Vagina (tissue), 2 donors: ENCODE measurements around the gene CDH6. TPM values are rescaled to one million over a fixed set of nuclear protein-coding genes. Genes with fewer than 3 reads are reported as not detected.
A peak's percentile ranks its signal among the peaks of the same experiment; 100 is the strongest.

Experiments used
- DNase-seq, 2 donors: peaks; one replicate each; pipeline ENCODE4 v3.0.0-alpha.2; 2017; ENCODE audit errors: extremely low spot score in 2 of 2
- H3K27ac ChIP-seq: fragments of 200-600 bp; sonication (generic); one replicate; pipeline ENCODE4 v1.5.1; 2019
- H3K27me3 ChIP-seq: fragments of 200-600 bp; sonication (generic); one replicate; pipeline ENCODE4 v1.5.1; 2019
- H3K36me3 ChIP-seq, 2 donors: fragments of 200-600 bp; sonication (generic); one replicate each; pipeline ENCODE4 v1.5.1; 2017 to 2019
- H3K4me1 ChIP-seq: fragments of 200-600 bp; sonication (generic); one replicate; pipeline ENCODE4 v1.5.1; 2019
- H3K4me3 ChIP-seq, 2 donors: fragments of 200-600 bp; sonication (generic); 1 replicate in 1 of 2; 2 replicates in 1 of 2; pipeline ENCODE4 v1.5.1; 2016 to 2019
- H3K9me3 ChIP-seq: fragments of 200-600 bp; sonication (generic); one replicate; pipeline ENCODE4 v1.5.1; 2019
- CTCF ChIP-seq, 3 experiments: fragments of 450-650 bp in 2 of 3; fragments of 200-600 bp in 1 of 3; sonication (generic) in 1 of 3; IDR thresholded peaks; one replicate each; pipeline ENCODE4 v1.5.1; 2017 to 2019; ENCODE audit warnings: antibody characterized with exemption in 3 of 3, mild to moderate bottlenecking in 2 of 3, moderate library complexity in 2 of 3
- POLR2A ChIP-seq, 2 donors: fragments of 450-650 bp; IDR thresholded peaks; one replicate each; pipeline ENCODE4 v1.6.1; 2017; ENCODE audit warnings: antibody characterized with exemption in 2 of 2, mild to moderate bottlenecking in 2 of 2, moderate library complexity in 2 of 2
- POLR2AphosphoS5 ChIP-seq, 2 donors: sonication (generic); formaldehyde crosslinking; IDR thresholded peaks; one replicate each; pipeline ENCODE4 v1.9.0; 2017; ENCODE audit warnings: antibody characterized with exemption in 2 of 2, mild to moderate bottlenecking in 2 of 2, low read depth in 1 of 2; ENCODE audit not compliant: insufficient read depth in 1 of 2
- intact Hi-C: fragments of 100-400 bp; cut with DNase I; formaldehyde crosslinking; loops from one replicate; pipeline ENCODE4 v1.15.1; 2023
- total RNA-seq: library from RNA; depleted of rRNA; stranded (reverse); fragments of >200 nt; gene quantifications from one replicate; pipeline ENCODE4 v1.2.3, GENCODE V29; 2016

CDH6 gene
- total RNA-seq, 1 donor from 2014 or later = 5.2 TPM

- DNase-seq = no peak
- Histone ChIP-seq H3K36me3 (no peaks in the 10 kb centered on the region), H3K4me3 (no peak overlapping the region), H3K9me3 (no peaks in the 10 kb centered on the region), H3K4me1 (no peaks in the 10 kb centered on the region), H3K27ac (no peak overlapping the region), H3K27me3 (no peaks in the 10 kb centered on the region)
- intact Hi-C loops = no loop called here
- TF ChIP-seq POLR2AphosphoS5 (IDR thresholded peaks at IDR 0.05; ENCODE audit: insufficient read depth in 1 of 2, low read depth in 1 of 2) = no peak
- no peak for TF ChIP-seq POLR2A (IDR thresholded peaks at IDR 0.05)
- TF ChIP-seq CTCF (IDR thresholded peaks at IDR 0.05) = no peak
These were observed 7.5 kb upstream of the CDH6 start for GRCh38 chr5:31185951-31186350.

- intact Hi-C loops = no loop called here
- DNase-seq = no peak
- no peak overlapping the region for H3K27ac ChIP-seq
- TF ChIP-seq CTCF (IDR thresholded peaks at IDR 0.05) (peak in 2 of 3 experiments; percentile 18 to 36), POLR2A (IDR thresholded peaks at IDR 0.05) (no peak)
- no peaks in the 10 kb centered on the region for H3K4me1 ChIP-seq
- no peaks in the 10 kb centered on the region for H3K27me3 ChIP-seq
- H3K36me3 ChIP-seq = no peaks in the 10 kb centered on the region
- H3K4me3 ChIP-seq = no peak overlapping the region
- H3K9me3 ChIP-seq = no peaks in the 10 kb centered on the region
These were observed 6.7 kb upstream of the CDH6 start for GRCh38 chr5:31186672-31187267.

- DNase-seq = no peak
- no peak overlapping the region for H3K27ac ChIP-seq
- H3K4me1 ChIP-seq = no peaks in the 10 kb centered on the region
- no peak for TF ChIP-seq POLR2A (IDR thresholded peaks at IDR 0.05)
- H3K36me3 ChIP-seq = no peaks in the 10 kb centered on the region
- no peak overlapping the region for H3K4me3 ChIP-seq
- H3K9me3 ChIP-seq = no peaks in the 10 kb centered on the region
- intact Hi-C loops = no loop called here
- no peaks in the 10 kb centered on the region for H3K27me3 ChIP-seq
These were observed 5.9 kb upstream of the CDH6 start for GRCh38 chr5:31187591-31187990.

- H3K36me3 ChIP-seq = no peaks in the 10 kb centered on the region
- no peaks in the 10 kb centered on the region for H3K9me3 ChIP-seq
- TF ChIP-seq POLR2AphosphoS5 (IDR thresholded peaks at IDR 0.05; ENCODE audit: insufficient read depth in 1 of 2, low read depth in 1 of 2) = no peak
- TF ChIP-seq CTCF (IDR thresholded peaks at IDR 0.05) = no peak
- TF ChIP-seq POLR2A (IDR thresholded peaks at IDR 0.05) = no peak
- H3K27ac ChIP-seq = no peak overlapping the region
- intact Hi-C loops = no loop called here
- H3K4me1 ChIP-seq = no peaks in the 10 kb centered on the region
- no peak for DNase-seq
- H3K4me3 ChIP-seq = no peak overlapping the region
- no peaks in the 10 kb centered on the region for H3K27me3 ChIP-seq
These were observed 1.0 kb upstream of the CDH6 start for GRCh38 chr5:31192442-31192841.

- Histone ChIP-seq H3K27ac (peak overlapping the region; percentile 52), H3K36me3 (no peaks in the 10 kb centered on the region), H3K4me1 (no peaks in the 10 kb centered on the region), H3K9me3 (no peaks in the 10 kb centered on the region), H3K4me3 (peak overlapping the region; percentile 43 to 49), H3K27me3 (no peaks in the 10 kb centered on the region)
- no peak for TF ChIP-seq POLR2AphosphoS5 (IDR thresholded peaks at IDR 0.05; ENCODE audit: insufficient read depth in 1 of 2, low read depth in 1 of 2)
- TF ChIP-seq POLR2A (IDR thresholded peaks at IDR 0.05) = no peak
- TF ChIP-seq CTCF (IDR thresholded peaks at IDR 0.05) = no peak
- DNase-seq = no peak
- intact Hi-C loops = no loop called here
These were observed 370 bp upstream of the CDH6 start for GRCh38 chr5:31193116-31193515.
